Cardiac septum (tissue), 1 donor: ENCODE measurements around the gene EEF2KMT. TPM values are rescaled to one million over a fixed set of nuclear protein-coding genes. Genes with fewer than 3 reads are reported as not detected.
"Not testable (repeated sequence)": the region's sequence is repeated elsewhere in the genome, so short reads cannot be mapped to it uniquely, and the experiment has no call there.

ENCODE experiments used
- DNase-seq: peaks from one replicate; pipeline ENCODE4 v3.0.0-alpha.2; 2020; ENCODE audit warnings: low spot score
- intact Hi-C: fragments of 100-400 bp; cut with DNase I; formaldehyde crosslinking; loops from one replicate; pipeline ENCODE4 v1.14.0; 2022
- long read RNA-seq: library from polyadenylated mRNA; unstranded; transcript quantifications from one replicate; pipeline ENCODE4 v2.0.0, GENCODE V29; 2021
- total RNA-seq: library from RNA; stranded (reverse); fragmentation: NEBNext Ultra II Directional; extraction: Animal tissue kit (Norgen Biotek cat#: 25700); gene quantifications from one replicate; pipeline ENCODE4 v1.2.1, GENCODE V29; 2021
- donor health status: DM: no; HTN: no; CAD: no.

EEF2KMT gene, protein sequence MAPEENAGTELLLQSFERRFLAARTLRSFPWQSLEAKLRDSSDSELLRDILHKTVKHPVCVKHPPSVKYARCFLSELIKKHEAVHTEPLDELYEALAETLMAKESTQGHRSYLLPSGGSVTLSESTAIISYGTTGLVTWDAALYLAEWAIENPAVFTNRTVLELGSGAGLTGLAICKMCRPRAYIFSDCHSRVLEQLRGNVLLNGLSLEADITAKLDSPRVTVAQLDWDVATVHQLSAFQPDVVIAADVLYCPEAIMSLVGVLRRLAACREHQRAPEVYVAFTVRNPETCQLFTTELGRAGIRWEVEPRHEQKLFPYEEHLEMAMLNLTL
- total RNA-seq = 6.1 TPM
- long read RNA-seq, transcript EEF2KMT-201 (8 exons, 2,390 nt) = major isoform, 20 of 37 reads
- long read RNA-seq, transcript EEF2KMT-202 (7 exons, 2,268 nt) = minor isoform, 11 of 37 reads
- long read RNA-seq, partial matches to known transcripts = 0 of 37 reads
- long read RNA-seq, other reads (novel, unspliced or antisense) = 6 of 37 reads

GRCh38 chr16:5097470-5098220 is at the start of gene EEF2KMT:
EEF2KMT (minus strand) TSS chr16:5097795; CDS start chr16:5097739, 56 bp downstream.
- DNase-seq = peak; percentile 99
- intact Hi-C loops = not testable (repeated sequence)

DNA sequence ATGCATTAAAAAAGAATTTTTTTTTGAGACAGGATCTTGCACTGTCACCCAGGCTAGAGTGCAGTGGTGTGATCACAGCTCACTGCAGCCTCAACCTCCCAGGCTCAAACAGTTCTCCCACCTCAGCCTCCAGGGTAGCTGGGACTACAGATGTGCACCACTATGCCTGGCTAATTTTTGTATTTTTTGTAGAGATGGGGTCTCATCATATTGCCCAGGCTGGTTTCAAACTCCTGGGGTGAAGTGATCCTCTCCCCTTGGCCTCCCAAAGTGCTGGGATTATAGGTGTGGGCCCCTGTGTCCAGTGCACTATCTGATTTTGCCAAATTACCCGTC is 47.0 kb upstream of the EEF2KMT start:
- DNase-seq, intact Hi-C loops: not testable (repeated sequence)

- intact Hi-C loops = no loop called here
- no peak for DNase-seq
Observed at GRCh38 chr16:5143761-5144620, 46.4 kb upstream of the EEF2KMT start.

DNA sequence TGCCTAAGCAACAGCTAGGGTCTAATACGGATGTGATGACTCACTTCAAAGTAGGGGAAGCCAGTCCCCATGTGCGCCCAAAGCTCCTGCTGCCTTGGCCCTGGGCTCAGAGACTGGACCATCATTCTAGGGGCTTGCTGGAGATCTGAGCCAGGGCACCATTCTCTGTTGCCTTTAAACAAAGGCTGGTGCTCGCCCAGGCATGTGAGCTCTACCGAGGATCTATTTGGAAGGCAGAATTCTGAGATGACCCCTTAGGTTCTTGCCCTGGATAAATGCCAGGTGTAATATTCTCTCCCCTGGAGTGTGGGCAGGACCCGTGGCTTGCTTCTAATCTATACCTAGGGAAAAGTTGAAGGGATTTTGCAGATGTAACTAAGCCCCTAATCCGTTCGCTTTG is 42.6 kb upstream of the EEF2KMT start:
- DNase-seq, intact Hi-C loops: not testable (repeated sequence)

DNA sequence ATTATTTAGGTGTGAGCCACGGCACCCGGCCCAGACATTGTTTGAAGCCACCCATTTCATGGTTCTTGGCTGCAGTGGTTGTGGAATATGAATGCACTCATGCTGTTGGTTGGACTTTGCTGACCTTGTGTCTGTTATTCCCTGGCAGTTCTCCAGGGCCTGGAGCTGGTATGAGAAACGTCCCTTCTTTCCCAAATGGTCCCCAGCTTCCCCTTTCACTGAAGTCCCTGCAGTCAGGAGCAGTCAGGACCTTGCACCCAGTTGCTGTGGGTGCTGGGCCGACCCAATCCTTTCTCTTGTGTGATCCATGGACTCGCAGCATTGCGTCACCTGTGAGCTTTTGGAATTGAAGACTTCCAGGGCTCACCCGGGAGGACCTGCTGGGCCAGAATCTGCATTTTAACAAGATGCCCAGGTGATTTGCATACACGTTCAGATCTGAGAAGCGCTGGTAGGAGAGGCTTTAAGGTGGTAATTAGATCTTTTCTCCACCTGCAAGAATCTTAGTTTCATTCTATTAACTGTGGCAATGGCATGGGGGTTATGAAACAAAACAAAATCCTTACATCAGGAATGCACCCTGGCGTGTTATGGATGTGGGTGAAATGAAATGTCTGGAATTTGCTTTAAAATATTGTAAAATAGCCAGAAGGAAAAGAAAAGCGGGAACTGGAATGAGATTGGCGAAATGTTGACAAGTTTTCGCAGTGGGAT is 37.3 kb upstream of the EEF2KMT start:
- DNase-seq, intact Hi-C loops: not testable (repeated sequence)

GRCh38 chr16:5132915-5133600 is 35.5 kb upstream of the EEF2KMT start:
- intact Hi-C loops = not testable (repeated sequence)

GRCh38 chr16:5131467-5132004 is 33.9 kb upstream of the EEF2KMT start:
- intact Hi-C loops, DNase-seq: not testable (repeated sequence)

More at GRCh38 chr16:5132915-5133600, 35.5 kb upstream of the EEF2KMT start:
- not testable (repeated sequence) for DNase-seq

- DNase-seq, intact Hi-C loops: not testable (repeated sequence)
Observed at GRCh38 chr16:5117300-5118087, 19.9 kb upstream of the EEF2KMT start.

DNA sequence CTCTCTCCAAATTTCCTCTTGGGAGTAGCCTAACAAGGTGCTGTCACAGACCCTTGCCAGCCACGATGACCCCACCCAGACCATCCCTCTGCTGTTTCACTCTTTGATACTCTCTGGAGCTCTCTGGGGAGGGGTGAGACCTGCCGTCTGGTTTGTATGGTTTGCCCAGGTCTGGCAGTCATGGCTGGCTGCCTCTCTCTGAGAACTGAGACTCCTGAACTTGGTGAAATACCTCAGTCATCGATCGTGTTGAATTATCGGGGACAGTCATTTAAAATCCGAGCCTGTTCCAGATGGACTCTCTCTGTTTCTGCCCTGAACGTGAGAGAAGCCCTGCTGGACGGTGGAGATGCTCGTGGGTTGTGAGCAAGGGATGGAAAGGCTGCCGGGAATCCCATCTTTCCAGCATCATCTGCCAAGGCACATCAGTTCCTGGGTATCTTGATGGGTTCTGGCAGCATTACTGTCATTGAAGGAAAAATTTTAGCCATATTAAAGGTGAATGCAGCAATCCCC is 19.2 kb upstream of the EEF2KMT start:
- intact Hi-C loops, DNase-seq: not testable (repeated sequence)

GRCh38 chr16:5110933-5111332 is 13.3 kb upstream of the EEF2KMT start:
- intact Hi-C loops = not testable (repeated sequence)

GRCh38 chr16:5108505-5109158 is 11.0 kb upstream of the EEF2KMT start:
- intact Hi-C loops = no loop called here
- no peak for DNase-seq

More at GRCh38 chr16:5110933-5111332, 13.3 kb upstream of the EEF2KMT start:
- not testable (repeated sequence) for DNase-seq

DNA sequence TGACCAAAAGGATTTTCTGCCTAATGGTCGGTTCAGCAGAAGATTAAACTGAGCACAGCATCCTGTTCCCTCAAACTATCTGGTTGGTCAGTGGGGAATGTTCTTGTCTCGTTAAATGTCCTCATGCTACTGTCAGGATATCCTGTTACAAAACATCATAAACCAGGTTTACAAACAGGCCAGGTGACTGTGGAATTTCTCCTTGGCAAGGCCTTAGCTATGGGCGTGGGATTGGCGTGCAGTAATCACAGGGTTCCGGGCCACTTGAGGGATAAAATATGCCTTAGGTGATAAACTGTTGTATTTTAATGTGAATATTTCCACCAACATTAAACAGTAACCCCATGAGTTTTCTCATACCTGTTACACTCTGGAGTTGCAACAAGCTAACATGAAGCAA is 7.4 kb upstream of the EEF2KMT start:
- intact Hi-C loops, DNase-seq: not testable (repeated sequence)

DNA sequence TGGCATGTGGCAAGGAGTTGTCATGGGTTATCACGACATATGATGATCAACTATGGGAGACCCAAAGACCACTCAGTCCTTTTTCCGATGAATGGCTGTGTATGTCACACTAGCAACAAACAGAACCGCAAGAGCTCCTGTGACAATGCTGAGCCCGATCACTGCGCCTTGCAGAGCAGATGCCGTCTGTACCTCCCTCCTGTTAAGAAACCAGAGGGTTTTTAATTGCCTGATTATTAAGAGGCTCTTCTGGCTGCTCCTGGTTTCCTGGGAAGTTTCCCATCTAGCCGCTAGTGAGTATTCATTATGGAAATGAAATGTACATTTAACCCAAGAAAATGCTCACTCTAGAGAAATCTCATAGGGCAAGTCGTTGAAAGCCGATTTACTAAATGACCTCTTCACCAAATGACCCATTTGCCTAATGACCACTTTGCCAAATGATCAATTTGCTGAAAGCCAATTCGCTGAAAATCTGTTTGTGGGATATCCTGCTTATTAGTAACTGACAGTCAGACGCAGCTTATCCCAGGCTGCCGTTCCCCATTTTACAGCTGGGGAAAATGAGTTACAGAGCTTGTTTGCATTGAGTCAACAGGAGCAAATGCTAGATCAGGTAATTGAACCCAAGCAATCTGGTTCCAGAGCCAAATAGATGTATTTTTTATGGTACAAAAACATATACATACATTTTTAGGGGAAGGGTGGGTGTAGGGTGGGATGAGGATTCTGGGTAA is 5.9 kb upstream of the EEF2KMT start:
- intact Hi-C loops, DNase-seq: not testable (repeated sequence)

GRCh38 chr16:5099174-5099573 is 1.6 kb upstream of the EEF2KMT start:
- intact Hi-C loops, DNase-seq: not testable (repeated sequence)

GRCh38 chr16:5098221-5099159 is 895 bp upstream of the EEF2KMT start:
- intact Hi-C loops = not testable (repeated sequence)
- DNase-seq = peak; percentile 88
